HG03045 (cell line): ENCODE data around the gene LAMB1.

Experiments
- ATAC-seq: cut with Tn5 transposase; IDR thresholded peaks from one replicate; pipeline ENCODE4 v1.9.1; 2021; ENCODE audit warnings: mild to moderate bottlenecking, moderate library complexity; ENCODE audit not compliant: unreplicated experiment

LAMB1 gene

DNA sequence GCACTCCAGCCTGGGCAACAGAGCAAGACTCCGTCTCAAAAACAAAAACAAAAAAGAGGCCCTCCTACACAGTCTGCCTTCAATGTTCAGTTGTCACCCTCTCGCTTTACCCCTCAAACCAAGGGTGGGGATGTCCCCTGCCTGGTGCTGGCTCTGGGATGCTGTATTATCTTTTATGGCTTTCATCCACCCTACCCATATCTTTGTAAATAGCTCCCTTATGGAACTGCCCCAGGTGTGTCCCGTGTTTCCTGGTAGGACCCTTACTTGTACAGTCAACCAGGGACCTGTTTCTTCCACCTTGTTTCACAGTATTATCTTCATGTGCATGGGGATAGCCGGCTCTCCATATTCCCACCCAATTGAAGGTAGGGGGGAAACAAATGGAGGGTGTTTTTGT lies 15.7 kb upstream of the LAMB1 start:
- ATAC-seq: no peak

DNA sequence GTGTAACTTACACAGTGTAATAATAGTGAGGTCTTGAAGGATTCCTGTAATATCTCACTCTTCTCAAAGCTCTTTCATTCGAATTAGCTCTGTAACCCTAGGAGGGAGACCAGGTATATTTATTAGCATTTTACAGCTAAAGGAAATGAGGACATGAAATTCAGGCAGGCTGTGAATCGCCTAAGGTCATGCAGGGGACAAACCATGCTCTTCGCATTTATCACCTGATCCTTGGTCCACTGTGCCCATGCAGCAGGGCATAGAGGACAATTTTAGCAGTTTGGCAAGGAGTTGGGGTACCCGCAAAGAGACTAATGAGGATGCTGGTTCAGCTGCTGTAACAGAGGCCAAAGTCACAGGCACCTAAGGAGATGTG lies 14.8 kb upstream of the LAMB1 start:
- no peak for ATAC-seq

DNA sequence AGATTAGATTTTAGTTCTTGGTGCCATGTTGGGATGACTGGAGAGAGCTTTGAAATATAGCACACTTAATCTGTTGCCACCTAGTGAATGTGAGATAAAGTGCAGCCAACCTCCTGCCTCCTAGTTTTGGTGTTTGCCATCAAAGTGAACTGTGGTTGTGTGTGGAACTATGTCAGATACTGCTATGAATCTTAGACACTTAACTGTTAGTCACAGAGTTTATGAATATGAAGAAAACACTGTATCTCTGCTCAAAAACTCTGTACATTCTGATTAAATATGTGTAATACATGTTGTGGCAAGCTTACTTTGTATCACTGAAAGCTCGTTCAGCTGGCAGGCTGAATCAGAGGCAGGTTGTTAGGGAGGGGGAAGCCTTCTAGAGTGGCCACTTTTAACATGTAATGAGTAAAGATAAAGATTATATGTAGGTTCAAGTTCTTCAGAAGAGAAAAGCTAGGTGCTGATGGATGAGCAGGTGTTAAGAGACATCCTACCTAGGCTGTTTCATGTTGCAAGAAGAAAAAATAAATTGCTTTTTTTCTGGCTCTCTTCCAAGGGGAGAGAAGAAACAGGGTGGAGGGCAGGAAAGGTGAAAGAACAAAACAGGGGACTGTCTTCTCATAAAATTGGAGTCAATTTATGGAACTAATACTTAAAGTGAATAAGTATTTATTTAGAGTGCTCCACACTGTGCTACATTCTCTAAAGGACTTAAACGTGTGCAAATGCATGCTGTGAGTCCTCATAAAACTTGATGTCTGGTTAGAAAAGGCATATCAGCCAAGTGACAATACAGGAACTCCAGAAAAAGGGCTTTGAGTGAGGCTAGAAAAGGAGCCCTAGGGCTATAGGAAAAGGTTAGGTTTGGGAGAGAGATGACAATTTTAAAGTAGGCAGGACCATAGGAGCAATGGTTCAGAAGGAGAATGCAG lies 14.1 kb upstream of the LAMB1 start:
- no peak for ATAC-seq

DNA sequence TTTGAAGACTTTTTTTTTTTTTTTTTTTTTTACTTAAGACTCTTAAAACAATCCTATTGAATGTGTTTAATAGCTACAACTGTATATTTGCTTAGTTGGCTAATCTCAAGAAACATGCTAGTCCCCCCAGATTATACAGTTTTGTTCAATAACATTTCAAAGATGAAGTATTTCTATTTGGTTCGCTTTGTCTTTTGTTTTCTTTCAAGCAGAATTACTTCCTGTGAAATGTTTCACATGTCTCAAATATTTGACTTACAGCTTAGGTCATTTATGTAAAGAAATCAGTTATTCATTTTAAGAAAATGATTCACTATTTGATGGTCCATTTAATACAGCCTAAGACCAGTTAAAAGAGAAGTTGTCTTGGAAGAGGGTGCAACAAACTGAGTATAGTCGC lies 12.8 kb upstream of the LAMB1 start:
- ATAC-seq: no peak

DNA sequence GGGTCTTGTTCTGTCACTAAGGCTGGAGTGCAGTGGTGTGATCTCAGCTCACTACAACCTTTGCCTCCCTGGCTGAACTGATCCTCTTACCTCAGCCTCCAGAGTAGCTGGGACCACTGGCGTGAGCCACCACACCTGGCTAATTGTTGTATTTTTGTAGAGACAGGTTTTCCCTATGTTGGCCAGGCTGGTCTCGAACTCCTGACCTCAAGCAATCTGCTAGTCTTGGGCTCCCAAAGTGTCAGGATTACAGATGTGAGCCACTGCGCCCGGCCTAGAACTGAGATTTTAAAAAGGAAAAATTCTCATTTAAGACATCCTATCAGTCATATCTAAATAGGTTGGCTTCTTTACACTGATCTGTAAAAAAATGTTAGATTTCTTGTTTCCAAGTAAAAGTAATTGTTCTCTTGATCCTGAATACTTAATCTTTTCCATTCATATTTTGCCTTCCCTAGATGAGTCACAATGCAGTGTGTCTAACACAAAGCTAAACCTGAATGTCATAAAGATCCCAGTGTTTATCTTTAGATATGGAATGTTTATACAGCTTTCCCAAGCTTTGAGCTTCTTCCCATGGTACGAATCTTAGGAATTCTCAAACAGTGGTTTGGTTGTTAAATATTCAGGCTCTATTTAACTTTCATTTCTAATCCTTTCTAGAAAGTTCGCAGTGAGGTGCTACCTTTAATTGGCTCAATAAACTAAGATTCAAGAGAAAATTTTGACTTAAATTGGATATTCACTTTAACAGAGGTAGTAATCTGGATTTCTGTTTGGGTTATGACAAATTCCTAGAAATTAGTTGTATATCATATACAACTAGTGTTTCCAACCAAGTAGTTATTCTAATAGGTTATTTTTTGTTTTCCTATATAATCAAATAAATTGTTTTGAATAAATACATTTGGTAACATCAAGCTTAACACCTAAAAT lies 12.1 kb upstream of the LAMB1 start:
- no peak for ATAC-seq

DNA sequence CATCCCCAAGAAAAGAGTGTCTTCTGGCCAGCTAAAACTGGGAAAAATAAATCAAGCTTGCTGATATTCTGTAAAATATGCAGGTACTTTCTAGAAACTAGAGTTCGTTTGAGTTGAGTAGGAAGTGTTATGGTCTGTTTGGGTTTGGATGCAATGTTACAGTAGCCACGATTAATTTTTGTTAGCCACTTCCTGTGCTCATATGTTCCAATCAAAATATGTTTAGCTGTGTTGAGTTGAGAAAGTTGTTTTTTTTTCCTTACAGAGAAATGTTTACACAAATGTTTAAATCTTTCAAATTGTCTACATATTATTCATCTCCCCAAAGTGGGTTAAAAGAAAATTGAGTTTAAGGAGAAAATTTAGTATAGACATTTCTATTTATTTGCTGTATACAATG lies 11.3 kb upstream of the LAMB1 start:
- no peak for ATAC-seq

DNA sequence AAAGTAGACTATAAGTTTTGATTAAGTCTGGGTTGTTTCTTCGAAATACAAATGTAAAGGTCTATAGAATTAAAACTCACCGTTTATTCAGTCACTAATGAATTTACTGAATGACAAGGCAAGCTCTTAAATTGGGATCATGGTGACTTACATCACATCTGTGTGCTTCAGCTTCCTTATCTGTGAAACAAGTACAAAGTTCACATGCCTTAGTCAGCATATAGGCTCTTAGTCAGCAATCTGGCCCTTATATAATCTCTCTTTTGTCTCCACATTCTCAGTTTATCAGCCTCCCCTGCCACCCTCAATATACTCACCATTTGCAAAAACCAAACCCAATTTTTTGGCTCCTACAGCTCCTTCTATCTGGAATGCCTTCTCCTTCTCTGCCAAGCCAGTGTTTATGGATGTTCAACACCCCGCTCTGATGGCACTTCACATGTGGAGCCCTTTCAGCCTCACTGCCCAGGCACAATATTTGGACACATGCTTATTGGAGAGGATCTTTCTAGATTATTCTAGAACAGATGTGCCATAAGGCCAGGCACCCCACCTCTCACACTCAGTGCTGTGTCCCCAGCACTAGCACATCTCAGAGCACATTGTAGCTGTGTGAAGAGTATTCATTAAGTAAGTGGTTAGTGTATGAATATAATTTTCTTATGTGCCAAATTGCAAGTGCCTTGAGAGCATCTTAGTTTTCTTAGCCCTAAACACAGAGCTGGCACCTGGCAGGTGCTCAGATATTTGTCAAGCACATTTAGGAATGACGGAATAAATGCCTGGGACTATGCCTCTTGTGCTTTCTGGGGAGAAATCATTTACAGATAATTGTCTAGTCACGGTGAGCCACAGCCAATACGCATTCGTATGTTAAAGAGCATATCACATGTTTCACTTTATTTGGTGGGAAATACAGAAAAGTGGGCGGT lies 9.8 kb upstream of the LAMB1 start:
- no peak for ATAC-seq

DNA sequence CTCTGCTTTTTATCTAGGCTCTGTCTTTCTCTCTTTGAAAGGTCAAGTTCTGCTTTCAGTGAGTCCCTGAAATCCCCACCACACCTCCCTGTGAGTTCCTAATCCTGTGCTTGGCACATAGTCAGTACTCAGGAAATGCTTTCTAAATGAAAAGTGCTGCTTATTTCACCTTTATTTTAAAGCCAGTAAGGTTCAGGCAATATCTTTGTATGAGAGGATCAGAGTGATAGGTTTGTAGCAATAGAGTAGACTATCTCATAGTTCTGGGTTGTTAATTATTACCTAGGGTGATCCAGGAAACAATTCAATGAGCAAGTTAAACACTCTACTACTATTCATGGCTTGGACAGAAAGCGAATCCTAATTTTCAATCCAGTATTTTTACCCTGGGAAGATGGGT lies 7.4 kb upstream of the LAMB1 start:
- no peak for ATAC-seq

DNA sequence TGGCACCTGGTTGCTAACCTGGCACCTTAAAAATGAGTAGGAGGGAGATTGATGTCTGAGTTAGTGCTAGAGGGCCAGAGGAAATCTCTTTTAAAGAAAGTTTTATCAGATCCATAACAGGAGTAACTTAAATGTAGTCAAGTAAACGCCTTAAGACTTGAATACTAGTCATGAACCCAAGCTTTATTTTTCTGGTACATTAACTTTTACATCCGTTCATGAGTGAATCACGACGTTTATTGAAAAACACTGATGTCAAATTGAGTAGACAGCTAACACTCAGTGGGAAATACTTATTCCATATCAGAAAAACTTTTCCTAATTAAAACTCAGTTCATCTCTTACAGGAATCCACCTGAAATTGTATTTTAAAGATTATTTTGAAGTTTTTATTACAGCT lies 6.9 kb upstream of the LAMB1 start:
- no peak for ATAC-seq

DNA sequence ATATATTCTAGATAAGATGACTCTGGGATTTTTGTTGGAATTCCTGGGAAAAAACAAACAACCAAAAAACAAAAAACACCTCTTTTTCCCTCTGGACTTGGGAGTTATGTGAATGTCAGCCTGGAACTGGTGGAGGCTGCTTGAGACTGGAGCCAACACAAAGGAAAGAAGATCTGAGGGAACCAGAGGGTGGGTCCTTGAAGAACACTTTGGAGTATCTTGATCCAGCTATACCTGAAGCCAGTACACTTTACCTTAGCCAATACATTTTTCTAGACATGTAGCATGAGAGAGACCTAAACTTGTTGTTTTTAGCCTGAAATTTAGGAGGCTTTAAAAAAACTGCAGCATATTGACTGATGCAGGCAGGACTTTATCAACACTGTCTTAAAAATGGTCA lies 5.9 kb upstream of the LAMB1 start:
- ATAC-seq: no peak

DNA sequence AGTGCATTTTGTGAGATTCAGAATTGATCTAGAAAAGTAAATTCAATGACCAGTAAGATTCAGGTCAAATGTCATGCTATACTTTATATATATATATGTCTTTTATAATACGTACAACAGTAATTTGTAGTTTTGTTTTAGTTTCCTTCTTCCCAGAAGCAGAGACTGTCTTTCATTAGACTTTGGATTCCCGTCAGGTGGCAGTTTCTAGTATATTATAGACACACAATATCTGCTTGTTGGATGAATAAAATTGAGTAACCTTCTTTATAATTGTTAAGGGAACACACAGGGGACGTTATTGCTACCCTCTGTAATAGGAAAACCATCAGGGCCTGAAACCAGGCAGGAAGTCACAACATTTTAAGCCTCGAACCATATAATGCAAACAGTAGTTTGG lies 5.3 kb upstream of the LAMB1 start:
- no peak for ATAC-seq

DNA sequence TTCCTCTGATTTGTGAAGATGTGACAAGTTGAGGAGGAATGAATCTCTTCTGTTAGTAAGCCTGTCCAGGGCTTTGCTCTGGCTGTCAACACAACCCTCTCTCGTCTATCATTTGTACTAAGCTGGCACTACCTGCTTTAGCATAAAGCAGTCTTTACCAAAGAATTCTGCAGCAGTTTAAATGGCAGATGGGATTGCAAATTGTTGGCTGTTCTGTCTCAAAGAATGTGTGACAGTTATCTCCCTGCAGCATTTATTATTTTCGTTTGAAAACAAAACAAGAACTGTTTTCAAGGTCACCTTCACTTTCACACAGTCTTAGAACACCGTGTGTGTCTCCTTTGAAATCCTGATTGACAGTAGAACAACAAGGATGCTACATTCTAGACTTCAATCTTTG lies 4.8 kb upstream of the LAMB1 start:
- no peak for ATAC-seq

DNA sequence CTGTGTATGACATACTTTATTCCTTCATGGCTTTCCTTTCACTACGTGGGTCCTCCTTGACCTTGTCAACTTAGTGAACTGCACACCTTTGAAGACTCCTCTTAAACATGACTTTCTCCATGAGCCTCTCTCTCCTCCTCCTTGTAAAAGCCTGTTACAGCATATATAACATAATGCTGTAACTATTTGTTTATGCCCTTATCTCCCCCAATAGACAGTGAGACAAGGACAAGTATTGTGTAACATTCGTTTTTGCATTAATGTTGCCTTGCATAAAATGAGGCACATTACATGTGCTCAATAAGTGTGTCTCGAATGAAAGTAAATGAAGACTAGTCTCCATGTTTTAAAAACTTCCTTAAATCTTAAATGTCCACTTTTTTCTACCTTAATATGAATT lies 4.3 kb upstream of the LAMB1 start:
- no peak for ATAC-seq

DNA sequence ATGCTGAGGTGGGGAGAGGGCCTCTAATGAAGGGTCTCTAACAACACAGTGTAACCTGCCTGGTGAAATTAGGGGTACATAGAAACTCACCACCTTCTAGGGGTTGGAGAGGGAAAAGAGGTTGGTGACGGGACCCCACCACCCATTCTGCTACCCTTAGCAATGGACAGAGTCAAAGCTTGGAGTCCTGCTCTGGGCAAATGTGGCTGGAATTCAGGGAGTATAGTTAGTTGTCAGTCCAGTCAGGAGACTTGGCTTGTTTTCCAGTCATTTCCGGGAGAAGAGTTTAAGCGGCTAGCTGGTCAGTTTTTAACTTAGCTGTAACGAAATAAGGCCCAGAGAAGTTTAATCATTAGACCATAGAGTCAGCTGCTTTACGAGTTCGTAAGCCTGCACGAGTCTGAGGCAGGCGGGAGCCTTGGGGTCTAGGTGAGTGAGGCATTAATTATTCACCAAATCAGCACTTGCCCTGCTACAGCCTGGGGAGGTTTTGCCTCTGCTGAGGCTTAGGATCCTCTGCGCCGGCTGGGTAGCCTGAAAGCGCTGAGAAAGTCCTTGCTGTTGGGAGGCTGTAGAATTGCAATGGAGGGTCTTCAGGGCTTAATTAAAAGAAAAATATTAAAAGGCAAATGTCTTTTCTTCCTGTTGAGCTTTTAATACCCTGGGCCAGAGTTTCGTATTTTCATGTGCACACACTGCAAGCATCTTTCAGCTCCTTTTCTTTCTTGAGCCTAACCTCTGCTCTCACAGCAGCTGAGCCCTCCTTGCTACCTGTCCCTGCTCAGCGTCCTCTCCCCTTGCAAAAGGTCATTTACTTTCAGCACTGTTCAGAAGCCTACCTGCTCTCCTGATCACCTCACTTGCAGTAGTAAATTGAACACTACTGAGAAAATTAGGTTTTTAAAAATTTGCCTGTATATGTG lies 1.5 kb upstream of the LAMB1 start:
- no peak for ATAC-seq

DNA sequence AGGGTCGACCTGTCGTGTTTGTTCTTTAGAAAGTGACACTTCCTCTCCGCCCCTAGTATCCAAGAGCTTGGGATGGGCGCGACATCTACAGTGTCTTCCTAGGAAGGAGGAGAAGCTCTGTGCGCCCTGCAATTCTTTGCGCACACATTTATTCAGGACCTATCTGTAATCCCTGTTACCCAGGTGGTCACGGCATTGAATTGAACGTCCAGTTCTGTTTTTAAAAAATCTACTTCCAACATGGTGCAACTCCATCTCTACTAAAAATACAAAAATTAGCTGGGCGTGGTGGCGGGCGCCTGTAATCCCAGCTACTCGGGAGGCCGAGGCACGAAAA lies 606 bp upstream of the LAMB1 start:
- ATAC-seq: no peak

DNA sequence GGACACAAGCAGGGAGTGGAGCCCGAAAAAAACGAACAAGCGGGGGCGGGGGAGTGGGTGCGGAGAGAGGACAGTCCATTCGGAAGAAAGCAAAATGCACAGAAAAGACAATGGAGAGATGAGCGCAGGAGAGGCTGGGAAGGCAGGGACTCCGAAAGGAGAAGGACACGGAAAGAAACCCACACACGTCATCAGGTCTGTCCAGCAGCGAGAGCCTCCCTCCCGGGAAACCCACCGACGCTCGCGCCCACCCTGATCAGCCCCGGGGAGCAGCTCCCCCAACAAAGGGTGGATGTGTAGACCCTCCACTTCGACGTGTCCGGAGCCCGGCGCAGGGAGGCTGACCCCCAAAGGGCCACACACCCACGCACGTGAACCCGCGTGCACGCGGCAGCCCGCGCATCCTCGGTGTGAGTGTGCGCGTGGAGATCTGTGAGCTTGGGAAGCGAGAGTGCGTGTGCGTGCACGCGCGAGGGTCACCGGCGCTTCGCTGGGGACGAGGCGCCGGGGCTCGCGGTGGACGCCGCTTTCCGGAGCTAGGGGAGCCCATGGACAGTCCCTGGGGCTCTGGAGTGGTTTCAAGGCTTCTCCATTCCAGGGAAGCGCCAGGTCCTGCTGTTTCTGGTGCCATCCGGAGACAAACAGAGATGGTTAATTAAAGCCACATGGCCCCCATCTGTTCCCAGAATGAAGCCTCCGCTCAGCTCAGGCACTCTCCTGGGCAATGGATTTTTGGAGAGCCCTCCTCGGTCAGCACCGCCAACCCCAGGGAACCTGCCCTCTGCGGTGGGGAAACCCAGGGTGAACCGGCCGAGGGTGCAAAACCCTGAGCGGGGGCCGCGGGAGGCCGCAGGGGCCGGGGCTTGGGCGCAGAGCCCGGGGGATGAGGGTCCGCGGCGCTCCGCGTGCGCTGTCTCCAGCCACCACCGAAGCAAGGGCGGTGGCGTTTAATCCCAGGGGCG lies 916 bp downstream of the LAMB1 start:
- ATAC-seq: no peak

DNA sequence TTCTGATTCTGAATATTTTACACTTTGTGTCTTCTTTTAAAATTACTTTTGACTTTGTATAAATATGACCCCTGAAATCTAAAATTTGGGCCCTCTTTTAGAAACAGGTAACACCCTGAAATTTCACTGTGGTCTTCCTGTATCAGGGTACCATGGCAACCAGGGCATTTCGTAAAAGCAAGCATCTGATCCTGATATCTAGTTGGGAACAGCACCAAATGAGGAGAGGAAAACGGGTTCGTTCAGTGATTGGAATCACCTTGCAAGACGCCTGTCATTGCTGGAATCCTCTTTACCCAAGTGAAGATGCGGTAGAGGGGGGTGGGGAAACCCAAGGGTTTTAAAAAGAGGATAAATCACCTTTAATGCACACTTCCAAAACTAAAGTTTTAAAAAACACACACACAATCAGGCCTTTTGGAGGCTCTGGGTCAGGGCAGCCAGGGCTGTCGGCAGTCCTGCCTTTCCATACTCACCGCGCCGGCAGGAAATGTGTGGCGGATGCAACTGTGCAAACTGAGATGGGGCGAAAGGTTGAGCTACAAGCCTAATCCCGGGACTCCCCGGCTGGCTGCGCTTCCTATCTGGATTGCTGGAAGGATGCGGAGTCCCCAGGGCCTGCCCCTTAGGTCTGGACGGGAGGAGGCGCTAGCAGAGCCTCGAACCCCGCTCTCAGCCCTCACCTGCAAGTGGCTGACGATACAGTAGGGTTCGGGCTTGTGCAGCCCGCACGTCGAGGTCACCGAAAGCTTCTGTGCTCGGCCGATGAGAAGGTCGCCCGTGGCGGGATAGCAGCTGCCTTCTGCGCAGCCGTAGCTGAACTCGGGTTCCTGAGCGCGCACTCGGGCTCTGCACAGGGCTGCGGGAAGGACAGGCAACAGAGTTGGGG lies 1.8 kb downstream of the LAMB1 start:
- no peak for ATAC-seq
